A549 (cell line): ENCODE data around the gene MTRR.

Experiments
- CBX2 ChIP-seq: fragments of 200-600 bp; sonication (generic); IDR thresholded peaks from 2 replicates; pipeline ENCODE4 v1.6.1; 2016; ENCODE audit warnings: low read depth, mild to moderate bottlenecking, borderline replicate concordance
- CTCF ChIP-seq: fragments of >200 bp; sonication (Bioruptor Twin); formaldehyde crosslinking; IDR thresholded peaks from 3 replicates; pipeline ENCODE4 v1.5.1; 2016
- EP300 ChIP-seq, 2 experiments: fragments of >200 bp; sonication (Bioruptor Twin); formaldehyde crosslinking; IDR thresholded peaks; 2 replicates in 1 of 2; 3 replicates in 1 of 2; pipeline ENCODE4 v1.6.1; 2016 to 2017
- ESRRA ChIP-seq: fragments of 150-350 bp; IDR thresholded peaks from 2 replicates; pipeline ENCODE4 v1.6.1; 2014; ENCODE audit warnings: mild to moderate bottlenecking, low read length, borderline replicate concordance
- HES2 ChIP-seq: fragments of >200 bp; sonication (Bioruptor Twin); formaldehyde crosslinking; IDR thresholded peaks from 2 replicates; pipeline ENCODE4 v1.6.1; 2016
- HMGXB4 ChIP-seq: fragments of 250-450 bp; sonication (Bioruptor Pico); IDR thresholded peaks from 2 replicates; pipeline ENCODE4 v1.5.0; 2021; ENCODE audit warnings: mild to moderate bottlenecking, moderate library complexity, borderline replicate concordance
- KDM1A ChIP-seq: fragments of 200-600 bp; sonication (generic); IDR thresholded peaks from 2 replicates; pipeline ENCODE4 v1.6.1; 2016; ENCODE audit warnings: low read depth, mild to moderate bottlenecking
- POLR2A ChIP-seq: IDR thresholded peaks from 2 replicates; pipeline ENCODE4 v1.6.1; 2012; ENCODE audit warnings: mild to moderate bottlenecking, low read length
- REST ChIP-seq: fragments of 200-600 bp; sonication (generic); IDR thresholded peaks from 2 replicates; pipeline ENCODE4 v1.6.1; 2016; ENCODE audit warnings: antibody characterized with exemption, mild to moderate bottlenecking, moderate library complexity
- RFX5 ChIP-seq: fragments of 450-650 bp; IDR thresholded peaks from 2 replicates; pipeline ENCODE4 v1.7.1; 2014; ENCODE audit warnings: antibody characterized with exemption, mild to moderate bottlenecking, moderate library complexity
- TP53 ChIP-seq: fragments of 250-450 bp; sonication (Bioruptor Pico); IDR thresholded peaks from 2 replicates; pipeline ENCODE4 v1.5.0; 2021; ENCODE audit warnings: mild to moderate bottlenecking, moderate library complexity

GRCh38 chr5:7881091-7881490 lies 12.1 kb downstream of the MTRR start:
- no peak for TF ChIP-seq KDM1A
- TF ChIP-seq EP300 (IDR thresholded peaks at IDR 0.05) = no peak
- TF ChIP-seq POLR2A = no peak
- no peak for TF ChIP-seq CTCF
- TF ChIP-seq ESRRA = no peak
- no peak for TF ChIP-seq HMGXB4 (CRISPR knock-in tag)
- TF ChIP-seq TP53 (CRISPR knock-in tag) = no peak
- TF ChIP-seq HES2 = no peak
- no peak for TF ChIP-seq RFX5
- TF ChIP-seq REST = no peak
- TF ChIP-seq CBX2 = no peak
